Uterus (tissue), 2 donors: ENCODE data around the gene STARD10.

Experiments used
- CTCF ChIP-seq, 4 experiments: fragments of 200-600 bp in 2 of 4; fragments of 450-650 bp in 2 of 4; sonication (generic) in 2 of 4; IDR thresholded peaks; one replicate each; pipeline ENCODE4 v1.5.1; 2016 to 2019; ENCODE audit warnings: antibody characterized with exemption in 4 of 4, mild to moderate bottlenecking in 2 of 4, moderate library complexity in 1 of 4
- POLR2A ChIP-seq, 2 donors: fragments of 450-650 bp; IDR thresholded peaks; one replicate each; pipeline ENCODE4 v1.6.1; 2016; ENCODE audit warnings: antibody characterized with exemption in 2 of 2, mild to moderate bottlenecking in 1 of 2, moderate library complexity in 1 of 2

GRCh38 chr11:72813740-72814285 is 20.0 kb upstream of the STARD10 start:
- TF ChIP-seq CTCF (IDR thresholded peaks at IDR 0.05) (no peak), POLR2A (IDR thresholded peaks at IDR 0.05) (no peak)
